T follicular helper cell (primary cell): ENCODE results near the gene PRR5L.
"Not testable (repeated sequence)": the region's sequence is repeated elsewhere in the genome, so short reads cannot be mapped to it uniquely, and the experiment has no call there.

Source experiments
- DNase-seq: peaks from one replicate; pipeline ENCODE4 v3.0.0-alpha.2; 2020; ENCODE audit warnings: low read depth

Gene PRR5L

GRCh38 chr11:36460220-36460619 is 164.1 kb downstream of the PRR5L start:
- no peak for DNase-seq

DNA sequence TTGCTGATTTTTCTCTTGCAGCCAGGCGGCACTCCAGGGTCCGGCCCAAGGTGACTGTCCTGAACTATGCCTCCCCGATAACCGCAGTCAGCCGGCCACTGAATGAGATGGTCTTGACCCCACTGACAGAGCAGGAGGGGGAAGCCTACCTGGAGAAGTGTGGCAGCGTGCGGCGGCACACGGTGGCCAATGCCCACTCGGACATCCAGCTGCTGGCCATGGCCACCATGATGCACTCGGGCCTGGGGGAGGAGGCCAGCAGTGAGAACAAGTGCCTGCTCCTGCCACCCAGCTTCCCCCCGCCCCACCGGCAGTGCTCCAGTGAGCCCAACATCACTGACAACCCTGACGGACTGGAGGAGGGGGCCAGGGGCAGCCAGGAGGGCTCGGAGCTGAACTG is 166.2 kb downstream of the PRR5L start:
- DNase-seq, result no peak

DNA sequence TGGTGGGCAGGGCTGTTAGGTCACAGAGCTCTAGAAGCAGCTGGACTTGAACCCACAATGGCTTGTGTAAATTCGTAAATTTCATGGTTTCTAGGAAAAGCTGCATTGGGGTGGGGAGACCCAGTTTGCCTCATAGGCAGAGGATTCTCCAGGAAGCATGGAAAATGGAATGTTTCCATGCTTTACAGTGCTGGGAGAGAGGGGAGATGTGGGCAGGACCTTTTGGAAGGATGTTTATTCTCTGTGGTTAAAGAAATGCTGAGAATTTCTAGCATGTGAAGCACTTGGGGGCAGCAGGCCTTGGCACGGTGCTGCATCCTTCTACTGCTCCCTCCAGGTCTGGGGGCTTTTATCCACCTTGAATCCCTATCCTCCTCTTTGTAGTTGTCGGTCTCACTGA is 167.7 kb downstream of the PRR5L start:
- DNase-seq, result no peak

DNA sequence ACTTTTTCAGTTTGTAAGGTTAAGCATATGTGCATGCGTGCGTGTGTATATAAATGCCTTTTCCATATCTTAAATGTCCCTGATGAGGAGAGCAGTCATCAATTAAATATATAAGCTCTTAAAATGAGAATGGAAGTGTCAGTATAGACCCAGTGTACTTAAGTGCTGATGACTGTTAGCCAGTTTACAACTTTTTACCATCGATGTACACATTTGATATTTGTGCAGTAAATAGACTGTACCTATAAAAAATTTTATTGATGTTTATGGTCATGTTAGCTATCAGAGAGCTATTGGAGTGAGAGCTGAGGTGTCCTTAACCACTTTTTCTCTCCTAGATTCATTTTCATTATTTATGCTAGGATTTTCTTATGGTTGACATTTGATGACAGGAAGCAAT is 168.6 kb downstream of the PRR5L start:
- DNase-seq, result no peak

DNA sequence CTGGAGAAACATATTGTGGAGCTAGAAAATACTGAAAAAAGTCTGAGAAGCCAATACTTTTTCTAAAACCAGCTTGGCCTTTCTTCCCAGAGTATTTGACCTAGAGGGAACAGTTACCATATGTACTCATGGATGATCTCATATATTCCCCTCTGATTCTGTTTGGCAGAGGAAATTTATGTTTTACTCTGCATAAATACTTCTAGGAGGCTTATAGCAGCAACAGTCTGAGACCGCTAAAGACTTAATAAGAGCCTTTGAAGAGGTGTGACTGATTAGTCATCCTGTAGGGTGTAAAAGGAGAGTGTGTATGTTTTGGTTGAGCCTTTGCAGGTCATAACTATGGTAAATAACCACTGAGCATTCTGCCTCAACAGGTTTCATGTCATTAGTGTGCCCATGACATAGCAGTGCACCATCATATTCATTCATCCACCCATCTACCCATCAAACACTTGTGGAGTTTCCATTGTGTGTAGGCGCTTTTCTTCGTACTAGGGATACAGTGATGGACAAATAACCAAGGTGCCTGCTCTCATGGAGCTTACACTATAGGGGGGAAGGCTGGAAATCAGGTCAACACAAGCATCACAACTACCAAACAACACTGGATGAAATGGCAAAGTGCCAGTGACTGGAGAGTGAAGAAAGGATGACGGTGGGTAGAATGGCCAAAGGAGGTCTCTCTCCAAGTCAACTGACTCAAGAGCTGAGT is 169.5 kb downstream of the PRR5L start:
- DNase-seq, result no peak

- no peak for DNase-seq
Measured at GRCh38 chr11:36467012-36467411, 170.9 kb downstream of the PRR5L start.

GRCh38 chr11:36467916-36468315 is 171.8 kb downstream of the PRR5L start:
- no peak for DNase-seq

GRCh38 chr11:36469063-36469462 is 173.0 kb downstream of the PRR5L start:
- DNase-seq, result no peak

DNA sequence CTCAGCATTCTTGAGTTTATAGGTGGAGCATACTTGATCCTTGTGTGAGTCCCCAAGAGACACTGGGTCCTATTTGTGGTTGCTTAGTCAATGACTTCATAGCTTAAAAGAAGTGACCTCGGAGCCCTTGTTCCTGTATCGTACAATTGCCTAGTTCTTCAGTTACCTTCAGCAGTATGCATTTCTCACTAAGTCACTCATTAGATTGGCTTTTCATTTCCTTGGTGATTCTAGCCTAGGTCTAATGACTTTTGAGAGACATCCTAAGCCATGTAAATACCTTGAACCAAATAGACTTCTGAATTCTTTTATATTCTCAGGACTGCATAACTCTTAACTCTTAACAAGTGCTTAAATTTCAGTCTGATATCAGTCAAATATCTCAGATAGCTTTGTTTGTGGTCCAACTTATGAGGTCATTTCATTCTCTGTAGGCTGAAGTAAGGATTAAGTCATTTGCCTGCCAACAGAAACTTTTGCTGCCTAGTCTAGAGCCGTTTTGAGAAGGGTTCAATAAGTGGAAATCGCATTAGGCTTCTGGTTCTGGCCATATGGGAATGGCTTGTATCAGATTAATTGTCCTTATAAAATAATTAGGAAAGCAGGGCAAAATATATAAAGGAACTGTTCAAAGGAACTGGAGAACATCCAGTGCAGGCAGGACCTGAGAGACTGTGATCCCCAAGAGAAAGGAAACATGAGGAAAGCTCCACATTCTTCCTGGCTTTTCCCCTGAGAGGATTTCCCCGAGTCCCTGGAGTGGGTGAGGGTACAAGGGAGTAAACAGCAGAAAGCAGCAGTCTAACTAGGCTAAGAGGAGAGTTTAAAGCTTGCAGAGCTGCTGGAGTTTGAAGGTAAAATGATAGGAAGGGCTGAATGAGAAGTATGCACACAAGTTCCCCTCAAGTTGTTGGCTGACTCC is 174.1 kb downstream of the PRR5L start:
- DNase-seq, result no peak

- no peak for DNase-seq
Measured at GRCh38 chr11:36471577-36471976, 175.5 kb downstream of the PRR5L start.

GRCh38 chr11:36475192-36475591 is 179.1 kb downstream of the PRR5L start:
- no peak for DNase-seq

DNA sequence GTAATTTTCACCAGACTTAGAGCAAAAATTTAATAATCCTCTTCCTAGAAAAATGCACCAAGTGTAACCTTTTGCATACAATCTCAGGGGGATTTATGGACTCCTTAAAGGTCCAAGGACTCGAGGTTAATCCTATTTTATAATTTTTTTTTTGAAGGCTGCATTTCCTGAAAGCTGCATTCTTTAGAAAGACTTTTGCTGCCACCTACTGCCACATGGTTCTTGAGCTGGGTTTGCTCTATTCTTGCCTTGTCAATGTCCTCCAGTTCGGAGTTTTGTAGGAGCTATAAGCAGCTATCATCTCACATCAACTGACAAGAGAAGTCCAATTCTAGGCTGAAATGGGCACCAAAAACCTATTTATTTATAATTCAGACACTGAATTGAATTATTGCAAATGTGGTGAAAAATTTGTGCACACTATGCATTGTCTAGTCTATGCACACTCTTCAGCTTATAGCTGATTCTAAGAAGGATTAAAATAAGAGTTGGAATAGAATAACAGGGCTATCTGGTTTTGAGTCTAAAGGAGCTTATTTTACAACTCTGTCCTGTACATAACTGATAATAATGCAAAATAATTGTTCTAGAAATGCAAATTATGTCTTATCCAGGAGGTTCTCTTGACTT is 182.7 kb downstream of the PRR5L start:
- no peak for DNase-seq

- no peak for DNase-seq
Measured at GRCh38 chr11:36480833-36481232, 184.7 kb downstream of the PRR5L start.

DNA sequence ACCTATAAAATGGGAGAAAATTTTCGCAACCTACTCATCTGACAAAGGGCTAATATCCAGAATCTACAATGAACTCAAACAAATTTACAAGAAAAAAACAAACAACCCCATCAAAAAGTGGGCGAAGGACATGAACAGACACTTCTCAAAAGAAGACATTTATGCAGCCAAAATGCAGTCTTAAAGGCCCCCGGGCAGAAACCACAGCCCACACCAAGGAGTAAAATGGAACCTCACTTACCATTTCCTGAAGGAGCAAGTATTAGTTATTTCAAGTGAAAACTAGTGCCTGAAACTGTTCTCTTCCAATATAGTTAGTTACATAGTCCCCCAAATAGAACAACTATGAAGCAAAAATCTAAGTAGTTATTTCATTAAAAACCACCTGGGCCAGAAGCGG is 187.0 kb downstream of the PRR5L start:
- DNase-seq, result not testable (repeated sequence)

- no peak for DNase-seq
Measured at GRCh38 chr11:36485298-36486002, 189.4 kb downstream of the PRR5L start.

GRCh38 chr11:36487619-36488018 is 191.5 kb downstream of the PRR5L start:
- DNase-seq, result no peak

DNA sequence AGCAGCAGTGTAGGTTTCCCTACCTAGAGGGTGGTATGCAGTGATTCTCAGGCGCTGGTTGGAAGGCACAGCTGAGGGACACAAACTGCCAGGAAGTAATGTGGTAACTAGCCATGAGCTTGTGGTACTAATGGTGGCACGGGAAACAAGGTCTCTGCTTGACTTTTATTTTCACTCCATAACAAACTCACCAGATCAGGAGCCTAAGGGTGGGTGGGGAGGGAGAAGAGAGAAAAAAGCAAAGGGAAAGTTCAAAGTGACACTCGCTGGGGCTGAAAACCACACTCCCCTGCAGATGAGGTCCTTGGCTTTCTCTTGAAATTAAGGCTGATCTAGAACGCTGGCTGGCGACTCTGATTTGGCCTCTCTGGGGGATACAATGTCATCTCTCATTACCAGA is 192.0 kb downstream of the PRR5L start:
- no peak for DNase-seq

- DNase-seq, result no peak
Measured at GRCh38 chr11:36490026-36490806, 194.1 kb downstream of the PRR5L start.

DNA sequence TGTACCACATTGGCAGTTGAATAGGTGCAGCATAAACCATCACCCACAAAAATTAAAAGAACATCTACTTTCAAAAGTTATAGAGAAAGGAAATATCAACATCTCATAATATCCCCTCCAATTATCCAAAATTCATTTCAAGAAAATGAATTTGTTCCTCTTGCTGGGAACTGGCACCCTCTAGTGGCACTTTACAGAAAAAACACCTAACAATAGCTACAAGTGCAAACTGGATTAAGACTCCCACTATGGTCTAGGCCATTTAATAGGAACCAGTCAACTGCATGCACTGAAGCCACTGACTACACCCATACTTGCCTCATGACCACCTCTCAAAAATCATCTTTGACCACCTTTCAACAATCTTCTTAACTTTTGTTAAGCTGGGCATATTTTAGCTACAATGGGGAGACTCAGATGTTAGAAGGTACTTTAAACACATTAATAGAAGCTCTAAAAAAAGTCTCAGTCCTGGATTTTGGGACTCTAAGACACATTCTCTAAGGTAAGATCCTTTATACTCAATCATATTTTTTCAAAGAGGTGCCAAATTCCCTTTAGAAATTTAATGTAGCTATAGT is 196.7 kb downstream of the PRR5L start:
- DNase-seq, result no peak

DNA sequence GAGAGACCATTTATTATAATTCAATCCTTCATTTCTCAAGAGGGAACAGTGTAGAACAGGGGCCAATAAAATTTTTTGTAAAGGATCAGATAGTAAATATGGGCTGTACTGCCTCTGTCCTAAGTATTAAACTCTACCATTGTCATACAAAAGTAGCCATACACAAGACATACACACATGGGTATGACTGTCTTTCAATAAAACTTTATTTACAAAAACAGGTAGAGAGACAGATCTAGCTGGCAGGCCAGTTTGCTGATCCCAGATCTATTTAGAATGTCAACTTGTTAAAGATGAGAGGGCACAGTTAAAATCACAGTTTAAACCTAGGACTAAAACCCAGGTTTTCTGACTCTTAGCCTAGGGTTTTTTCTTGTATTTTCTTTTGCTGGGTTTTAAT is 197.2 kb downstream of the PRR5L start:
- no peak for DNase-seq

DNA sequence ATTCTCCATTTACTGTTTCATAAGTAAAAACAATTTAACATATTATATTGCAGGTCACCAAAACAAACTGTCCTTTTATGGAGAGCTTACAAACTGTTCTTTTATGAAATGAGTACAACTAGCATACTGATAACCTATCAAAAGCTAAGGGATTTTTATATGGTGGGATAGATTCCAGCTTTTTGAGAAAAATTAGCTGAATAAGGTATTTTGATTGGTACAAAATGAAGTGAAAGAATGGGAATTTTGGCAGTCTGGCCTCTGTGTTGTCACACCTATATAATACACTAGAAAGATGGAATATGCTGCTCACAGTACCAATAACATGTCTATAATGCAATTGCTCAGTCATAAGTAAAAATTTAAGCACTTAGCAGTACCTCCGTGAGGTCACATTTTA is 202.6 kb downstream of the PRR5L start:
- DNase-seq, result no peak
